ENCODE data around the gene ZNF860.

DNA sequence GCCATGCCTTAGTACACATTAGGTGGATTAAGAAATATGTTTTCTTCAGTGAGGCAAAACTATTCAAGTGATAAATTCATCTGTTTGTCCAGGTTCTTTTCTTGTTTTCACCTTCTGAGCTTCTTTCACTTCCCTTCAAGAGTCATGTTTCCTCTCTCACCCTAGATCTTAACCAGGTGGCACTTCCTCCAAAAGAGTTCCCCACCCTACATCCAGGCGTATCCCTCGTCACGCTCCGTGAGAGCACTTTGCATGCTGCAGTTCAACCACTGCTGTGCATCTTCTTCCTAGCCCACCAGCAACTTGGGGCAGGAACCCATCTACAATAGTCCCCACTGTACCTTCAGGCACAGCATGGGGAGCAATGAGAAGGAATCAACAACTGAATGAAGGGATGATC is 29.3 kb upstream of the ZNF860 start:
- TF ChIP-seq POLR2A (IDR thresholded peaks at IDR 0.05; ENCODE audit: low read depth, low read length) (no peak), POLR2AphosphoS5 (IDR thresholded peaks at IDR 0.05; ENCODE audit: insufficient read depth, low read depth, low read length) (no peak)
- TF ChIP-seq, protein P1, sequence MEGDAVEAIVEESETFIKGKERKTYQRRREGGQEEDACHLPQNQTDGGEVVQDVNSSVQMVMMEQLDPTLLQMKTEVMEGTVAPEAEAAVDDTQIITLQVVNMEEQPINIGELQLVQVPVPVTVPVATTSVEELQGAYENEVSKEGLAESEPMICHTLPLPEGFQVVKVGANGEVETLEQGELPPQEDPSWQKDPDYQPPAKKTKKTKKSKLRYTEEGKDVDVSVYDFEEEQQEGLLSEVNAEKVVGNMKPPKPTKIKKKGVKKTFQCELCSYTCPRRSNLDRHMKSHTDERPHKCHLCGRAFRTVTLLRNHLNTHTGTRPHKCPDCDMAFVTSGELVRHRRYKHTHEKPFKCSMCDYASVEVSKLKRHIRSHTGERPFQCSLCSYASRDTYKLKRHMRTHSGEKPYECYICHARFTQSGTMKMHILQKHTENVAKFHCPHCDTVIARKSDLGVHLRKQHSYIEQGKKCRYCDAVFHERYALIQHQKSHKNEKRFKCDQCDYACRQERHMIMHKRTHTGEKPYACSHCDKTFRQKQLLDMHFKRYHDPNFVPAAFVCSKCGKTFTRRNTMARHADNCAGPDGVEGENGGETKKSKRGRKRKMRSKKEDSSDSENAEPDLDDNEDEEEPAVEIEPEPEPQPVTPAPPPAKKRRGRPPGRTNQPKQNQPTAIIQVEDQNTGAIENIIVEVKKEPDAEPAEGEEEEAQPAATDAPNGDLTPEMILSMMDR (IDR thresholded peaks at IDR 0.05; ENCODE audit: extremely low read depth in 1 of 2, insufficient read depth in 1 of 2, low read depth in 1 of 2, low read length in 2 of 2): no peak

All from endothelial cell of umbilical vein (primary cell).